GM18861 (cell line): ENCODE measurements around the gene PRG3.

Source experiments
- ATAC-seq: cut with Tn5 transposase; IDR thresholded peaks from one replicate; pipeline ENCODE4 v1.9.1; 2021; ENCODE audit not compliant: unreplicated experiment

The PRG3 gene

GRCh38 chr11:57391539-57391938 lies 10.6 kb upstream of the PRG3 start:
- no peak for ATAC-seq

DNA sequence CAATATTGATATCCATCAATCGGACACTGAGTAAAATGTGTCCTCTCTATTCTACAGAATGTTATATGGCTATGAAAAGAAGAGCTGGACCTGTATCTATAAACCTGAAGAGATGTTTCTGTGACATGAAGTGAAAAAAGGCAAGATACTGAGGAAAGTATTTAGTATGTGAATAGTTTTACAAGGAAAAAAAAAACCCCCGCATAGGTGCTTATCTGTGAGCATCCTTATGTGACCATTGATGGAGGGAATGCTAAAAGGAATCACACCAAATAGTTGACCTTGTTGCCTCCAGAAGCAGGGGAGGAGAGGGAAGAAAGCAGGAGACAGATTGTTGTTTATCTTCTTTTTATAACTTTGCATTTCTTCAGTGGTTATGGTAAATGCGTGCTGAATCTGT lies 10.2 kb upstream of the PRG3 start:
- no peak for ATAC-seq

DNA sequence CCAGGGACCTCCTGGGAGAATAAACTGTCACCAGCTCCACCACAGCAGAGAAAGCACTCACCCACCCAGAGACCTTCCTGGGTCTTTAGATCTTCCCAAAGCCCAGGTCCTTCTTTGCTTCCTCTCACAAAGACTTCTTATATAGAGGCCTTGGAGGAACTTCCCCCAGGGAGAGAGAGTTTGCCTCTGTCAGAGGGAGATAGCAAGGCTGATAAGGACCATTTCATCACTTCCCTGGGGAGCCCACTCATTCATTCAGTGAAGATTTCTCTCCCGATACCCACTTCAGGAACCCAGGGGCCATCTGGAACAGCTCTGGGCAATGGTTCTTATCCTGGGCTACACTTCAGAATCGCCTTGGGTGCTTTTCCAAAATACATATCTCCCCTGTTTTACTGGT lies 9.6 kb upstream of the PRG3 start, which contains the start of gene PRG2:
Gene PRG2, minus strand, starts transcription at position 116 of the 400 bp plus-strand sequence. CDS start 706 bp downstream, outside the sequence.
- ATAC-seq, result no peak

DNA sequence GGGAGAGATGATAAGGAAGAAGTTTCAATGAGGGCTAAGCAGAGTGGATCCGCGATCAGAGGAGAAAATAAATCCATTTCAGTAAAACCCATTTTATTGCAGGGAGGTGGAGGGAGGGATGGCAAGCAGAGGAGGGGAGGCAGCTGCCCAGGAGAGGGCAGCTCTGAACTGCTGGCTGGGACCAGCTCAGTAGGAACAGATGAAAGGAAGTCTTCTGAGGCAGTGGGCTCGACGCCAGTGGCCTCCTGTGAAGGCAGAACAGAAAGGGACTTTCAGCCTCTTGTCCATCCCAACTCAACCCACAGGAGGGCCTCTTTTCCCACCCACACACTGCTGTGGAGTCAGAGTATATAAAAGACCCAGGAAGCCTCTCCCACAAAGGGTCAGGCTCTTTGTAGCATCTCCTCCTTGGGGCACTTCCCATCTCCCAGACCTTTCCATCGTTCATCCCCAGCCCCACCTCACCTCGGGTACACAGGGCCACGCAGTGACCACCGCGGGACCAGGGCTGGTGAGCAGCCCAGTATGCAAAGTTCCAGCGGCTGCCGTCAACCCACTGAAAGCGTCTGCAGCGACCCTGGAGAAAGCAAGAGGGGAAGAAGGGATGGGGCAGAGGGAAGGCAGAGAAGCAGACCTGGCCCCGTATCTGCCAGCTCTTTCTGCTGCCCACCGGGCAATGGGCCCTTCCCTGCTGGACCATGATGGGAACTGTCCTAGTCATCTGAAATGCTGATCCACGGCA lies 6.5 kb upstream of the PRG3 start:
- no peak for ATAC-seq

- ATAC-seq, result no peak
These were observed 5.4 kb upstream of the PRG3 start for GRCh38 chr11:57386178-57386940.

DNA sequence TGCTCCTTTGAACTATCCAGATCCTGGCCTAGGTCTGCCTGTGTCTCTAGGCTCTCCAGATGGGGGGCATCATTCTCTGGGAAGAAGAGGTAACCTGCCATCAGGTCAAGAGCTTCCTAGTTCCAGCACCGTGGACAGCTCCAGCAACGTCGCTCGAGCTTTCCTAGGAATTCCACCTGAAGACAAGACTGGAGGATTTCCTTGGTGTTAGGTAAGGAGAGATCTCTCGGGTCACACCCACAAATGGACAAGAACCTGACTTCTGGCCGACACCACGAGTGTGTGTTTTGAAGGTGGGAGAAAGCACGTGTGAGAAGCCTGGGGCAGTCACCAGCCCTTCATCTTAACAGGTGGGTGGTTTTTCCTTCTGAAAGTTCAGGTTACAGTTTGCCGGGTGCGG lies 1.2 kb downstream of the PRG3 start:
- no peak for ATAC-seq

GRCh38 chr11:57378186-57378585 lies 2.8 kb downstream of the PRG3 start:
- no peak for ATAC-seq

DNA sequence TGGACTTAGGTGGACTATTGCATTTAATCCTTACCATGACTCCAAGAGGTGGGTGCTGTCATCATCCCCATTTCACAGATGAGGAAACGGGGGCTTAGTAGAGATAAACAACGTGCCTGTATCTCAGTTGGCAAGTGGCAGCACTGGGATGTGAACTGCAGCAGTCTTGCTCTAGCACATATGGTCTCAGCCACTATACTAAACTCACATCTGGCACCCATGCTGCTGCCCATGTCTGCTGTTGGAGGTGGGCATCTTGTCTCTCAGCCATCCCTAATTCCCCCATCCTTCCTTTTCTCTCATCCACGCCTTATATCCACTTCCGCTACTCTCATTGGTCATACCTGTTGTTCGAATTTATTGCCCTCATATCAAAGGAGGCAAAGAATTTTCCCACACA lies 3.8 kb downstream of the PRG3 start:
- ATAC-seq, result no peak

DNA sequence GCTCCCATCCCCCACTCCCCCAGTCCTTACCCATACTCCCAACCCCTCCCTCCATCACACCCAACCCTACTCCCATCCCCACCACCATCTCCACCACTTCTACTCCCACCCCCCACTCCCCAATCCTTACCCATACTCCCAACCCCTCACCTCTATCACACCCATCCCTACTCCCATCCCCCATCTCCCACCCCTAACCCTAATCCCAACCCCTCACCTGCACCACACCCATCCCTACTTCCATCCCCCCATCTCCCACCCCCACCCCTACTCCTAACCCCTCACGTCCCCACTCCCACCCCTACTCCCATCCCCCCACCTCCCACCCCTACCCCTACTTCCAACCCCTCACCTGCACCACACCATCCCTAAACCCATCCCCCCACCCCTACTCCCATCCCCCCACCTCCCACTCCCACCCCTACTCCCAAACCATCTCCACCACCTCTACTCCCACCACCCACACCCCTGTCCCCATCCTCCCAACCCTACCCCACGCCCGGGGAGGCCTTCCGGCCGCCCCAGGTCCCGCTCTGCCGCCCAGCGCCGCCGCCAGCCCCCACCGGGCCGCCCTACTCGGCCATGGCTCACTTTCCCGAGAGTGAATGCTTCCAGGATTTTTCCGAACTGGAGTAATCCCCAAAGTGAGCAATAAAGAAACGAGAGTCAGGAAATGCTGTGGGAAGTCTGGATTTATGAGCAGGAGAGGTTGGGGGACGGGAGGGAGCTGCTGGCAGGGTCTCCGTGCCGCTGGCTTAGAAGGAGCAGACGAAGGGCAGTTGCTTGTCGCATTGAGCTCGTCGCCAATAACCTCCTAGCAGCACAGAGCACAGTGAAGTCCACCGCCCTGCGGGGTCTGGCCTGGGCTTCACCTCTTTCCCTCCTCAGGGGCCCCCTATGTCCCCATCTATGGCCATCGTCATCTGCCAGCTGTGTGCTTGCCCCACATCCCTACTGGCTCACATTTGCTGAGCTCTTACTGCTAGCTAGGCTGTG lies 4.6 kb downstream of the PRG3 start:
- no peak for ATAC-seq

DNA sequence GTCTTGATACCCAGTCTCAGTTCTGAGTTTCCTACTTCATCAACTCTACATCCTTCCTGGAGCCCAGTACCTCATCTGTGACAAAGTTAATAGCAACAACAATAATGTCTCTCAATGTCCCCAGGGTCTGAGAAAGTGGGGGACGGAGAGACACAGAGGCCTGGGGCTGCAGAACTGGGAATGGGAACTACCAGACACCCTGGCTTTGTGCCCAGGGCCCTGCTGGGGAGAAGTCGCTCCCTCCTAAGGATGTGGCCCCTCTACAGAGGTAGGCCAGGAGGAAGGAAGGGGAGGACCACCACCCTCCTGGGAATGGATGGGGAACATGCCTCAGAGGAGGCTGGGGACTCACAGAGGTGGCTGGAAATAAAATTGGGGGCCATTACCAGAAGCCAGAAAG lies 5.5 kb downstream of the PRG3 start:
- ATAC-seq, result no peak

DNA sequence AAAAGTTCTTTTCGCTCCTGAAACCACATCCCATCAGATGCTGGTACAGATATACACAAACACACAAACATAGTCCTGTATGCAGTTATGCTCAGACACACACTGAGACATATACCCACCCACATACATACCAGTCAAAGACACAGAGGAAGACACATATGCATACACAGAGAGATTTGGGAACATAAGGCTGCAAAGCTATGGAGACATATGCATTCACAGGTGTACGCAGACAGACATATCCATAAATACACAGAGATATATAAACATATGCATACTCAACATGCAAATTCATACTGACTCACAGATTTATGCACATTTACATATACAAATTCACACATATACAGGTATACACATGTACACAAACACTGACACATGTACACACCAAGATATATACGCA lies 6.0 kb downstream of the PRG3 start:
- ATAC-seq, result no peak

DNA sequence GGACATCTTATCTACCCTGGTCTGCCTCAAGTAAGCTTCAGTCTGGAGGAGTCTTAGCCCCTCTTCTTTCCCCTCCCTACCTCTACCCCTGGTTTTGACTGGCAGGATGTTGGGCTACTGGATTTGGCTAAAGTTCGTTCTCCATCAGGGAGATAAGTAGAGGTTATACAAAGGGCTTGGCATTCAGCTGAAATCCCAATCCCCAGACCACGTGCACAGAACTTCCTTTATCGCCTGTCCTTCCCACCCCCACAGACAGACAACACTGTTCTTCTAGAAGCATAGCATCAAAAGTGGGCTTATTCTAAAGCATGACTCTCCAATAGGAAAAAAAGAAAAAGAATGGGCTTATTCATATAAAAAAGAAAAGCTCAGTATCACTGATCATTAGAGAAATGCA lies 7.8 kb downstream of the PRG3 start:
- ATAC-seq, result no peak

- no peak for ATAC-seq
These were observed 10.0 kb downstream of the PRG3 start for GRCh38 chr11:57370941-57371340.

GRCh38 chr11:57370251-57370650 lies 10.7 kb downstream of the PRG3 start:
- no peak for ATAC-seq

- no peak for ATAC-seq
These were observed 12.1 kb downstream of the PRG3 start for GRCh38 chr11:57368845-57369232.

GRCh38 chr11:57368106-57368844 lies 12.7 kb downstream of the PRG3 start:
- ATAC-seq, result no peak

DNA sequence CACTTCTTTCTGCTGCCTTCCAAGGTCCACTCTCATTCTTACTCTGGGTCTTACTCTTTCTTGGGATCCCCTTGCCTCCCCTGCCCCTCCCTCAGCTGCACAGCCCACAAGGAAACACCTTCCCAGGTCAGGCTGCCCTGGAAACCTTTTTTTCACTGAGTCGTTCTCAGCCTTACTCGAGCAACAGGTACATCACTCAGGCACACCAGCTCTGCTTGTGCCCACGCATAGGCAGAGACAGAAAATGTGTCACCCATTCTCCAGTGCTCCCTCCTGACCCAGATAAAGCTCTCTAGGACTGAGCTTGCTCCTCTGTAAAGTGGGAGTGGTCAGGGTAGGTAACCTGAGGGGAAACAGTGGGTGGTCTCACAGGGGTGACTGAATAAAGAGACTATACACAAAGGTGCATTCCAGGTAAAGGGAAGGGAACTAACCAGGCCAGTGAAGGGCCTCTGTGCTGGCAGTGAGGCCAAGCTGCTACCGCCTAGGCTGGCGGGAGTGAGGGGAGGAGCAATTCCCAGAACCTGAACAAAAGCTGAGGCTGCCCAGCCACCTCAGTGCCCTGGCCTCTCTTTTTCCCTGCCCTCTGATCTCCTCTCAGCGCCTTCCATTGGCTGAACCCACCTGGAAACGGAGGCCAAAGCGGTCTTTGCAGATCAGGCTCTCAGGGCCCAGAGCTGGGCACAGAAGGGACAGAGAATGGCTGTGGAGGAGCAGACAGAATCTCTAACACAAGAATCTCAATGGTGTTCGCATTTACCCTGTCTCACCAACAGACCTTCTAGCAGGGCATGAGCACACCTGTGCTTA lies 15.9 kb downstream of the PRG3 start:
- no peak for ATAC-seq

DNA sequence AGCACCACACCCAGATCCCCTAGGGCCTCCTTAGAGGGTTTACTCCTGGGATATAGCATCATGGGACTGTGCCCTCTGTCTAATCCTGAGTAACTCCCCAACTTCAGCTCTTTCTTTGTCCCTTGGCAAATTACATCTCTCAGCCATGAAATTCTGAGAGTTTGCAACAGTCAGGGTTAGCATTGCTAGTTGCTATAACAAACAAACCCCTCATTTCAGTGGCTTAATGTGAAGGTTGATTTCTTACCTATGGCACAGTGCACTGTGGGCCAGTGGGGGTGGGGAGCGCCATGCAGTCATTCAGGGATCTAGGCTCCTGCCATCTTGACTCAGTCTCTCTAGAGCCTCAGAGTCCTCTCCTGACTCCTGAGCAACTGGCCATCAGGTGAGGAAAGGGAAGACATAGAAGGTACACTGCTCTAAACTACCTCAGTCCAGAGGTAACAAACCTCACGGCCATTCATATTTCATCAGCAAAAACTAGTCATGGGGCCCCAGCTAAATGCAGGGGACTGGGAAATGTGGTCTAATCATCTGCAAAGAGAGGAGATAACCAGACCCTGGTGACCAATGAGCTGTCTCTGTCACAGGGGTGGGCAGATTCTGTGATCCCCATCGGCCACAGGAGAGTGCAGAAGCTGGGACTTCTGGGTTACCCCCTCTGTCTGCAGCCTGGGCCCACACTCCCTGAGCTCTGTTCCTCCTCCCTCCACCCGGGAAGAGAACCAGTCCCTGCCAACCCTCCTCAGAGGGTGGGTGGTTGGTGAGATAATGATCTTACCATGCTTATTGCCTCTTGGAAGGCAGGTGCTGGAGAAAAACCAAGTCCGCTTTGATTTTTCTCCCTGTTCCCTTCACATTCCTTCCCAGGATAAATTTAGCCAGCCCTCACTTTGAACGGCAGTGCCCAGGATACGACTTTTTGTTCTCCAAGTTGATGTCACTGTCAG lies 17.5 kb downstream of the PRG3 start:
- ATAC-seq, result no peak

DNA sequence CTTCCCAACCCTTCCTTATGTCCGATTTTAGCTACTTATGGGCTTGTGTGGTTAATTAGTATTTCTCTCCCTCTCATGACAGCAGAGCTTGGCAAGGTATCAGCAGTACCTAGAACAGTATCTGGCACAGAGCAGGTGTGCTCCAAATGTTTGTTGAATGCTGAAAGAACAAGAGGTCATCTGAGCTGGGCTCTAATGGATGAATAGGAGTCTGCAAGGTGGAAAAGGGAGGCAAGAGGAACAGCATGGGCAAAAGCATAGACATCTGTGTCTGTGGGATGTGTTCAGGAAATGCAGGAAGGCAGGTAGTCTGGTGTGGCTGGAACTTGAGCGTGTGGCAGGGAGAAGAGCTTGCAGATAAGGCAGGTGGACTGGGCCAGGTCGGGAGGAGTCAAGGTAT lies 19.0 kb downstream of the PRG3 start:
- ATAC-seq, result no peak
